Right lobe of liver (tissue), 6 donors: ENCODE results near the gene OR5K1. TPM values are rescaled to one million over a fixed set of nuclear protein-coding genes. Genes with fewer than 3 reads are reported as not detected.

Experiments used
- ATAC-seq, 4 donors: fragments of 200-7000 bp; cut with Tn5 transposase; one replicate each; pipeline ENCODE4 v1.9.1; 2020; ENCODE audit warnings: mild to moderate bottlenecking in 4 of 4, moderate library complexity in 4 of 4
- DNase-seq, 3 donors: peaks; one replicate each; pipeline ENCODE4 v3.0.0-alpha.2; 2020
- H3K27ac ChIP-seq, 3 donors: fragments of 200-600 bp; one replicate each; pipeline ENCODE4 v1.8.0; 2022
- H3K27me3 ChIP-seq, 2 donors: fragments of 200-600 bp; one replicate each; pipeline ENCODE4 v1.8.0; 2022
- H3K36me3 ChIP-seq, 4 donors: fragments of 200-600 bp; sonication (generic) in 1 of 4; one replicate each; pipeline versions ENCODE4 v1.5.1 to v1.8.0; 2017 to 2022; ENCODE audit warnings: control low read depth in 1 of 4
- H3K4me1 ChIP-seq, 4 donors: fragments of 200-600 bp; sonication (generic) in 1 of 4; one replicate each; pipeline versions ENCODE4 v1.5.1 to v1.8.0; 2017 to 2022; ENCODE audit warnings: control low read depth in 1 of 4
- H3K4me3 ChIP-seq, 3 donors: fragments of 200-600 bp; one replicate each; pipeline ENCODE4 v1.8.0; 2022
- H3K9me3 ChIP-seq, 4 donors: fragments of 200-600 bp; sonication (generic) in 1 of 4; one replicate each; pipeline versions ENCODE4 v1.5.1 to v1.8.0; 2017 to 2022; ENCODE audit warnings: control low read depth in 1 of 4
- CTCF ChIP-seq, 4 donors: fragments of 200-600 bp in 3 of 4; fragments of 450-650 bp in 1 of 4; IDR thresholded peaks; one replicate each; pipeline versions ENCODE4 v1.5.1 to v1.8.0; 2016 to 2022; ENCODE audit warnings: antibody characterized with exemption in 4 of 4, mild to moderate bottlenecking in 2 of 4
- POLR2A ChIP-seq: fragments of 450-650 bp; IDR thresholded peaks from one replicate; pipeline ENCODE4 v1.6.1; 2017; ENCODE audit warnings: antibody characterized with exemption, mild to moderate bottlenecking
- WGBS: methylation state at CpG from one replicate; pipeline ENCODE4 v1.1.6; 2018; ENCODE audit warnings: low coverage, low lambda C conversion rate; ENCODE audit not compliant: insufficient coverage; ENCODE audit errors: missing lambda C conversion rate; 5-methylcytosine and 5-hydroxymethylcytosine counted together
- intact Hi-C, 2 donors: fragments of 100-400 bp; cut with DNase I; formaldehyde crosslinking; loops; one replicate each; pipeline versions ENCODE4 v1.11.2 to v1.14.1; 2022
- total RNA-seq, 6 experiments: library from RNA; depleted of rRNA in 2 of 6; stranded (reverse); fragments of >200 nt in 2 of 6; fragmentation: NEBNext Ultra II Directional in 3 of 6; extraction: Animal tissue kit (Norgen Biotek cat#: 25700) in 3 of 6; gene quantifications; one replicate each; pipeline versions ENCODE4 v1.1.0 to v1.2.4, GENCODE V29; 2016 to 2023
- donor health status: DM: no; HTN: yes; CAD: no.
- donor health status: DM: no; HTN: no; CAD: no.
- donor health status: DM: no; HTN: no; CAD: no.
- donor health status: DM: no; HTN: yes; CAD: no.
- donor health status: DM: no; HTN: yes; CAD: no.

OR5K1 gene
- total RNA-seq, 6 experiments from 2014 or later: not detected

- intact Hi-C loops: no loop called here
- 75% methylated on average over 2 of the region's 2 CpGs for WGBS
- TF ChIP-seq CTCF (IDR thresholded peaks at IDR 0.05): no peak
These were observed 5.5 kb upstream of the OR5K1 start for GRCh38 chr3:98457543-98457942.

GRCh38 chr3:98460220-98460619 lies 2.8 kb upstream of the OR5K1 start:
- Histone ChIP-seq H3K27me3 (no peaks in the 10 kb centered on the region), H3K4me3 (no peak overlapping the region), H3K4me1 (no peaks in the 10 kb centered on the region), H3K9me3 (no peaks in the 10 kb centered on the region), H3K36me3 (no peaks in the 10 kb centered on the region), H3K27ac (no peak overlapping the region)
- intact Hi-C loops: no loop called here
- no peak for TF ChIP-seq POLR2A
- no peak for TF ChIP-seq CTCF (IDR thresholded peaks at IDR 0.05)
- DNase-seq (no peak), ATAC-seq (no peak)

More at GRCh38 chr3:98457543-98457942, 5.5 kb upstream of the OR5K1 start:
- ATAC-seq: no peak
- H3K27me3 ChIP-seq: no peaks in the 10 kb centered on the region
- no peak overlapping the region for H3K4me3 ChIP-seq
- no peaks in the 10 kb centered on the region for H3K9me3 ChIP-seq
- no peaks in the 10 kb centered on the region for H3K4me1 ChIP-seq
- H3K36me3 ChIP-seq: no peaks in the 10 kb centered on the region
- DNase-seq: no peak
- no peak overlapping the region for H3K27ac ChIP-seq

GRCh38 chr3:98482717-98483482 lies 19.9 kb downstream of the OR5K1 start:
- H3K36me3 ChIP-seq: no peaks in the 10 kb centered on the region
- no peak overlapping the region for H3K4me3 ChIP-seq
- H3K27ac ChIP-seq: no peak overlapping the region
- H3K27me3 ChIP-seq: no peaks in the 10 kb centered on the region
- TF ChIP-seq CTCF (IDR thresholded peaks at IDR 0.05): no peak
- TF ChIP-seq POLR2A: no peak
- ATAC-seq (no peak), DNase-seq (no peak)
- no peaks in the 10 kb centered on the region for H3K9me3 ChIP-seq
- H3K4me1 ChIP-seq: no peaks in the 10 kb centered on the region
- intact Hi-C loops: no loop called here
- 43% methylated on average over 1 of the region's 3 CpGs for WGBS

- no peak overlapping the region for H3K27ac ChIP-seq
- DNase-seq (no peak), ATAC-seq (no peak)
- H3K4me3 ChIP-seq: no peak overlapping the region
- WGBS: 75% methylated on average over 3 of the region's 3 CpGs
- no peak for TF ChIP-seq CTCF (IDR thresholded peaks at IDR 0.05)
- no peak for TF ChIP-seq POLR2A
- H3K9me3 ChIP-seq: no peaks in the 10 kb centered on the region
- no peaks in the 10 kb centered on the region for H3K4me1 ChIP-seq
- no peaks in the 10 kb centered on the region for H3K36me3 ChIP-seq
- intact Hi-C loops: no loop called here
- H3K27me3 ChIP-seq: no peaks in the 10 kb centered on the region
These were observed 20.6 kb downstream of the OR5K1 start for GRCh38 chr3:98483626-98484025.
